ENCODE measurements around the gene SIPA1L3.

- TF ChIP-seq CTCF (IDR thresholded peaks at IDR 0.05): no peak
- no peak for TF ChIP-seq POLR2A (IDR thresholded peaks at IDR 0.05)
- no peak for TF ChIP-seq POLR2AphosphoS5 (IDR thresholded peaks at IDR 0.05)
- TF ChIP-seq EP300 (IDR thresholded peaks at IDR 0.05): no peak
Measured at GRCh38 chr19:37935341-37935740, 28.3 kb downstream of the SIPA1L3 start.

Measured in upper lobe of left lung (tissue), 4 donors.